RWPE1 (cell line): ENCODE data around the gene PRR5L.
A peak's percentile ranks its signal among the peaks of the same experiment; 100 is the strongest.

Experiments used
- CTCF ChIA-PET: fragments of 350-600 bp; sonication (Branson Sonifier 250); formaldehyde crosslinking; extraction: SDS; loops from one replicate; lab custom pipeline; 2021; lab: Yijun Ruan, JAX
- POLR2A ChIA-PET: fragments of 400-600 bp; formaldehyde crosslinking; extraction: SDS; loops from one replicate; lab custom pipeline; 2020; ENCODE audit warnings: antibody characterized with exemption; ENCODE audit not compliant: low non-redundant PET; lab: Yijun Ruan, JAX
- DNase-seq: peaks from one replicate; pipeline ENCODE4 v3.0.0; 2012; ENCODE audit warnings: low spot score
- H3K27ac ChIP-seq: fragments of 450-650 bp; 2 replicates; pipeline ENCODE4 v1.5.1; 2017
- TF ChIP-seq, protein P1 (sequence below): fragments of 450-650 bp; conservative IDR thresholded peaks from 2 replicates; pipeline ENCODE4 v1.5.1; 2017; ENCODE audit warnings: low read depth, mild to moderate bottlenecking

The PRR5L gene

DNA sequence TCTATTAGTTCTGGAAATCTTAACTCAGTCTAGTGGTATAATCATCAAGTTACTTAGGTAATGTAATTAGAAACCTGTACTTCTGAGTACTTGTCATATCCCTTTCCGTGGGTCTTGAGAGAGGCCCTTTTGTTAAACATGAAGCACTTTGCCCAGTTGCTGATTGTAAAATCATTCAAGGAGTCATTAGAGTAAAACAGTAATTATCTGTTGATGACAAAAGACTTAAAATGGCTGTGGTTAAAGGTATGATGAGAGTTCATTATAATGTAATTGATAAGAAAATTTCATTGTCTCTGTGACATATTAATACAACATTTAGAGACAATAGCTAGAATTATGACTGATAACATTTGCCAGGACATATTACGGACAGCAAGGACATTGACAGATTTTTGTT is 34.3 kb downstream of the PRR5L start:
- no peak overlapping the region for H3K27ac ChIP-seq
- TF ChIP-seq, protein P1, sequence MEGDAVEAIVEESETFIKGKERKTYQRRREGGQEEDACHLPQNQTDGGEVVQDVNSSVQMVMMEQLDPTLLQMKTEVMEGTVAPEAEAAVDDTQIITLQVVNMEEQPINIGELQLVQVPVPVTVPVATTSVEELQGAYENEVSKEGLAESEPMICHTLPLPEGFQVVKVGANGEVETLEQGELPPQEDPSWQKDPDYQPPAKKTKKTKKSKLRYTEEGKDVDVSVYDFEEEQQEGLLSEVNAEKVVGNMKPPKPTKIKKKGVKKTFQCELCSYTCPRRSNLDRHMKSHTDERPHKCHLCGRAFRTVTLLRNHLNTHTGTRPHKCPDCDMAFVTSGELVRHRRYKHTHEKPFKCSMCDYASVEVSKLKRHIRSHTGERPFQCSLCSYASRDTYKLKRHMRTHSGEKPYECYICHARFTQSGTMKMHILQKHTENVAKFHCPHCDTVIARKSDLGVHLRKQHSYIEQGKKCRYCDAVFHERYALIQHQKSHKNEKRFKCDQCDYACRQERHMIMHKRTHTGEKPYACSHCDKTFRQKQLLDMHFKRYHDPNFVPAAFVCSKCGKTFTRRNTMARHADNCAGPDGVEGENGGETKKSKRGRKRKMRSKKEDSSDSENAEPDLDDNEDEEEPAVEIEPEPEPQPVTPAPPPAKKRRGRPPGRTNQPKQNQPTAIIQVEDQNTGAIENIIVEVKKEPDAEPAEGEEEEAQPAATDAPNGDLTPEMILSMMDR: no peak
- DNase-seq: no peak
- ChIA-PET CTCF (interaction anchor here (0.7 kb wide), 1 partner anchor 533 kb away, joined by 3 read pairs; no protein-coding TSS in a partner anchor), POLR2A (no interaction called here)

DNA sequence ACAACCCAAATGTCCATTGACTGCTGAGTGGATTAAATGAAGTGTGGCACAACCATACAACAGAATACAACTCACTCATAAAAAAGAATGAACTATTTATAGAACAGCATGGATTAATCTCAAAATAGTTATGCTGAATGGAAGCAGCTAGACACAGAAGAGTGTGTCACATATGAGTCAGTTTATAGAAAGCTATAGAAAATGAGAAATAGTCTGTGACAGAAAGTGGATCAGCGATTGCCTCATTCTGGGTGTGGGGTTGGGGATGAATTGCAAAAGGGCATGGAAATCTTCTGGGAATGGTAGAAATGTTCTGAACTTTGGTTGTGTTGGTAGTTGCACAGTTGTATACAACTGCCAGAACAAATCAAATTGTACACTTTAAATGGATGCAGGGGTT is 37.4 kb downstream of the PRR5L start:
- TF ChIP-seq, protein P1: no peak
- no peak overlapping the region for H3K27ac ChIP-seq
- ChIA-PET POLR2A (no interaction called here), CTCF (no interaction called here)
- DNase-seq: peak; percentile 40

DNA sequence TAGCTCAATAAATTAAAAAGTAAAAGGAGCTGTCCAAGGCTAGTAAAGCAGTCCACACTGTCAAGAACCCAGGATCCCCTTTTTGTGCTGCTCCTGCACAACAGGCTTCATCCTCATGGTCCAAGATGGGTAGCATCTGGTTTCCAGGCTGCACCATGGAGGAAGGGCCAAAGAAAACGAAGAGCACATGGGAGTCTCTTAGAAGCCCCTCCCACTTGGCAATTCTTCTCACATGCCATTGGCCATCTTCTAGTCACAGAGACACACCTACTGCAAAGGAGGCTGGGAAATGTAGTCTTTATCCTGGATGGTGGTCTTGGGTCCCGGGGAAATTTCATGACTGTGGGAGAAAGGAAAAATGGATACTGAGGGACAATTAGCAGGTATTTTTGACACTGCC is 37.8 kb downstream of the PRR5L start:
- no peak overlapping the region for H3K27ac ChIP-seq
- ChIA-PET POLR2A (no interaction called here), CTCF (no interaction called here)
- no peak for DNase-seq
- TF ChIP-seq, protein P1: no peak

DNA sequence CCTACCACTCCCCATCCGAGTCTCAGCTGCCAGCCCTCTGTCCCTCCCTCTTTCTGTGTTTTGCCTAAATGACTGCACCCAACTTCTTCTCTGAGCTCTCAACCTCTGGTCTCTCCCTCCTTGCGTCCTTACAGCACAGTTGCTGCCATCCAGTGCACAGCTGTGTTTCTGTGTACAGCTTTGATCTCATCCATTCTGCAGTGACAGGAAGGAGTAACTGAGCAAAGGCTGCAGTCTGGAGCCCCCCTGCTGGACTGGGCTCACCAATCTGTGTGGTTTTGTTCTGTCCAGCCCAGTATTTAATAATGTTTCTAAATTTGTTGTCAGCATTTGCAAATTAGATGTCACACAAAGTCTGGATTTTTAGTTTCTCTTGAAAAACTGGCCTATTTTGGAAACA is 43.8 kb downstream of the PRR5L start:
- TF ChIP-seq, protein P1: no peak
- H3K27ac ChIP-seq: no peak overlapping the region
- CTCF ChIA-PET: no interaction called here
- POLR2A ChIA-PET: no interaction called here
- DNase-seq: no peak

DNA sequence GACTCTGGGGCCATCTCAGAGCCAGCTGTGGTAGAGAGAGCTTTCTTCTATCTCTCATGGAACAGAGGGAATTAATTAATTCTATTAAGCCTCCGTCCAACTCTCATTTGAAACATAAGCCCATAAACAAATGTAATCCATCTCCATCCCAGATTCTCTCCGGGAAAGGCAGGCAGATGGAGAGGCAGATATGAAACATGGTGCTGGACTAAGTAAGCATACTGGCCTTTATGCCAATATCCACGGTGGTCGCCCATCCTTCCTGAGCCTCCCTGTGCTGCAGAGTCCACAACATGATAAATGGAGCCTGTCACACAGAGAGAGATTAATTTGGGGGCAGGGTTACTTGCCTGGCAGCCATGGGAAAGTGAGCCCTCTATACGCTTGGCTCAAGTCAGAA is 44.8 kb downstream of the PRR5L start:
- ChIA-PET CTCF (interaction anchor here (0.6 kb wide), 1 partner anchor 14 kb away, joined by 4 read pairs; no protein-coding TSS in a partner anchor), POLR2A (no interaction called here)
- no peak overlapping the region for H3K27ac ChIP-seq
- no peak for DNase-seq
- TF ChIP-seq, protein P1: no peak

DNA sequence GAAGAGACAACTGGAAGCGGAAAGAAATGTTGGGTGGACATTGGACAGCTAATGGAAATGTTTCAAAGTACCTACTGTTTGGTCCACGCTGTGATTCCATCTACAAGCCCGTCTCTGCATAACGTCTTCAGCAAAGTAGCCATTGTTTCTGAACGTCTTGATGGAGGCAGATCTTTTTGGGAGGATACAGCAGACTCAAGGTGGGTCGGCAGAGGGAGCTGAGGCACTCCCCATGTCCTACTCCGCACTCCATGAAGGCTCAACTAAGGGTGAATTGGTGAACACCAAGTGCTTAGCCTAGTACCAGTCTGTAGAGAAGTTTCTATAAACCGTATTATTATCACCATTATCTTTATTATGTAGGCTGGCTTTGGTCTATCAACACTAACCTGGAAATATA is 45.8 kb downstream of the PRR5L start:
- H3K27ac ChIP-seq: no peak overlapping the region
- CTCF ChIA-PET: interaction anchor here (0.9 kb wide), 1 partner anchor 35 kb away, joined by 3 read pairs; no protein-coding TSS in a partner anchor
- TF ChIP-seq, protein P1: no peak
- POLR2A ChIA-PET: no interaction called here
- no peak for DNase-seq

DNA sequence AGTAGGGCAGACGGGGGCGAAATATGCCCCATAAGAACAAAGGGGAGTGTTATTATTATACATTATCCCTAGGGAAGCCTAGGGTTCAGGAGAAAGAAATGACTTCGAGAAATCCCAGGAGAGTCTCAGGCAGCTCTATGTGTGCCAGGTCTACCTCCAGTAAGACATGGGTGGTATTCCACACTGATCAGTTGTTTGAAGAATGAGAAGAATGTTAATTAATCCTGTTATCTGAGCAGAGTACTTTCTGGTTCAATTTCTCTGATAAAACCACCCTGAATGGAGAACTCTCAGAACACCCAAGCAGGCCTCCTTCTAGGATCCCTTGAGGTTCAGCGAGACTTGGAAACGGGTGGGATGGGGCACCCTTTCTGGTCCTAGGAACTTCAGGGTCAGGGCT is 46.2 kb downstream of the PRR5L start:
- ChIA-PET CTCF (interaction anchor here (0.9 kb wide), 1 partner anchor 34 kb away, joined by 3 read pairs; no protein-coding TSS in a partner anchor), POLR2A (no interaction called here)
- DNase-seq: no peak
- TF ChIP-seq, protein P1: no peak
- H3K27ac ChIP-seq: no peak overlapping the region
